ENCODE data around the gene INPP4B.

- TF ChIP-seq POLR2AphosphoS5 (IDR thresholded peaks at IDR 0.05; ENCODE audit: low read depth, low read length) (no peak), POLR2A (IDR thresholded peaks at IDR 0.05; ENCODE audit: low read depth, low read length) (no peak), TAF1 (IDR thresholded peaks at IDR 0.05; ENCODE audit: low read depth, low read length) (no peak)
Measured at GRCh38 chr4:142615324-142615665, 230.8 kb downstream of the INPP4B start.

All from GM12891 (cell line).